Endothelial cell (in vitro differentiated cells): Measurements from ENCODE around the gene IQCN. TPM values are rescaled to one million over a fixed set of nuclear protein-coding genes. Genes with fewer than 3 reads are reported as not detected.

Experiments used
- DNase-seq: peaks from one replicate; pipeline ENCODE4 v3.0.0; 2021; ENCODE audit warnings: low spot score
- H3K27ac Mint-ChIP-seq: one replicate; pipeline ENCODE4 v1.8.0; 2021; ENCODE audit warnings: mixed read lengths, inconsistent platforms; ENCODE audit not compliant: unreplicated experiment
- H3K27me3 Mint-ChIP-seq: one replicate; pipeline ENCODE4 v1.8.0; 2021; ENCODE audit warnings: mild to moderate bottlenecking, moderate library complexity, mixed read lengths, inconsistent platforms; ENCODE audit not compliant: unreplicated experiment
- H3K36me3 Mint-ChIP-seq: one replicate; pipeline ENCODE4 v1.8.0; 2021; ENCODE audit warnings: mild to moderate bottlenecking, low read depth, mixed read lengths, inconsistent platforms; ENCODE audit not compliant: unreplicated experiment
- H3K4me1 Mint-ChIP-seq: one replicate; pipeline ENCODE4 v1.8.0; 2021; ENCODE audit warnings: mild to moderate bottlenecking, mixed read lengths, inconsistent platforms; ENCODE audit not compliant: unreplicated experiment
- H3K4me3 Mint-ChIP-seq: one replicate; pipeline ENCODE4 v1.8.0; 2021; ENCODE audit warnings: mild to moderate bottlenecking, mixed read lengths, inconsistent platforms; ENCODE audit not compliant: unreplicated experiment
- H3K9me3 Mint-ChIP-seq: one replicate; pipeline ENCODE4 v1.8.0; 2021; ENCODE audit warnings: mixed read lengths, inconsistent platforms; ENCODE audit not compliant: unreplicated experiment
- CTCF ChIP-seq: fragments of 200-600 bp; sonication (generic); IDR thresholded peaks from one replicate; pipeline ENCODE4 v1.5.0; 2021; ENCODE audit warnings: antibody characterized with exemption; ENCODE audit not compliant: unreplicated experiment
- total RNA-seq: library from RNA; stranded (reverse); fragmentation: NEBNext Ultra II Directional; extraction: Animal tissue kit (Norgen Biotek cat#: 25700); gene quantifications from one replicate; pipeline ENCODE4 v1.2.1, GENCODE V29; 2021; ENCODE audit not compliant: unreplicated experiment

The IQCN gene
- total RNA-seq, 1 donor from 2014 or later, result 1.2 TPM

- Mint-ChIP-seq H3K27me3 (peaks cover 17% of the 10 kb centered on the region), H3K4me1 (peaks cover 7% of the 10 kb centered on the region), H3K27ac (peak overlapping the region; percentile 91), H3K4me3 (peak overlapping the region; percentile 93), H3K36me3 (no peaks in the 10 kb centered on the region), H3K9me3 (no peaks in the 10 kb centered on the region)
- DNase-seq, result peak; percentile 72
- no peak for TF ChIP-seq CTCF
Measured at GRCh38 chr19:18223860-18224524, 50.3 kb downstream of the IQCN start.

GRCh38 chr19:18221815-18222725 is 52.2 kb downstream of the IQCN start:
- no peaks in the 10 kb centered on the region for H3K36me3 Mint-ChIP-seq
- no peak overlapping the region for H3K4me3 Mint-ChIP-seq
- peaks cover 17% of the 10 kb centered on the region for H3K27me3 Mint-ChIP-seq

GRCh38 chr19:18220632-18221275 is 53.5 kb downstream of the IQCN start:
- DNase-seq, result no peak
- no peaks in the 10 kb centered on the region for H3K9me3 Mint-ChIP-seq
- peaks cover 7% of the 10 kb centered on the region for H3K4me1 Mint-ChIP-seq
- H3K27me3 Mint-ChIP-seq, result peaks cover 16% of the 10 kb centered on the region
- H3K36me3 Mint-ChIP-seq, result no peaks in the 10 kb centered on the region
- no peak for TF ChIP-seq CTCF
- H3K27ac Mint-ChIP-seq, result no peak overlapping the region
- no peak overlapping the region for H3K4me3 Mint-ChIP-seq

More at GRCh38 chr19:18221815-18222725, 52.2 kb downstream of the IQCN start:
- no peak for DNase-seq
- H3K9me3 Mint-ChIP-seq, result no peaks in the 10 kb centered on the region
- H3K4me1 Mint-ChIP-seq, result peaks cover 7% of the 10 kb centered on the region
- TF ChIP-seq CTCF, result no peak
- no peak overlapping the region for H3K27ac Mint-ChIP-seq

GRCh38 chr19:18219911-18220631 is 54.2 kb downstream of the IQCN start:
- peaks cover 12% of the 10 kb centered on the region for H3K27me3 Mint-ChIP-seq
- H3K4me3 Mint-ChIP-seq, result peak overlapping the region; percentile 10
- no peak overlapping the region for H3K27ac Mint-ChIP-seq
- TF ChIP-seq CTCF, result no peak
- DNase-seq, result no peak
- H3K9me3 Mint-ChIP-seq, result no peaks in the 10 kb centered on the region
- H3K36me3 Mint-ChIP-seq, result no peaks in the 10 kb centered on the region
- H3K4me1 Mint-ChIP-seq, result peaks cover 5% of the 10 kb centered on the region
